HepG2 (cell line): ENCODE measurements around the gene TMEM14C. TPM values are rescaled to one million over a fixed set of nuclear protein-coding genes. Genes with fewer than 3 reads are reported as not detected.

Source experiments
- AHR ChIP-seq: IDR thresholded peaks from 2 replicates; pipeline ENCODE4 v1.6.1; 2018; ENCODE audit warnings: missing genetic modification reagents, missing compliant biosample characterization
- ASH2L ChIP-seq: fragments of 300-600, 200-600 bp; sonication (generic); IDR thresholded peaks from 2 replicates; pipeline ENCODE4 v1.7.0; 2017; ENCODE audit warnings: low read depth, mild to moderate bottlenecking, moderate library complexity, mixed read lengths, low read length; ENCODE audit not compliant: insufficient read length
- ATAD3A ChIP-seq: sonication (generic); formaldehyde crosslinking; IDR thresholded peaks from 2 replicates; pipeline ENCODE4 v1.4.0; 2020; ENCODE audit warnings: missing genetic modification reagents
- ATF3 ChIP-seq: sonication (generic); formaldehyde crosslinking; IDR thresholded peaks from 2 replicates; pipeline ENCODE4 v1.4.0; 2020; ENCODE audit warnings: missing genetic modification reagents
- CBX2 ChIP-seq, 2 experiments: fragments of 200-600 bp in 1 of 2; sonication (generic); formaldehyde crosslinking in 1 of 2; IDR thresholded peaks; 2 replicates each; pipeline versions ENCODE4 v1.7.0 to v1.8.1; 2018 to 2022; ENCODE audit warnings: low read depth in 2 of 2, low read length in 1 of 2, mild to moderate bottlenecking in 1 of 2, missing genetic modification reagents in 1 of 2
- EP300 ChIP-seq, 3 experiments: sonication (generic) in 1 of 3; formaldehyde crosslinking in 1 of 3; IDR thresholded peaks; 2 replicates each; pipeline versions ENCODE4 v1.5.1 to v1.6.1; 2011 to 2020; ENCODE audit warnings: low read depth in 2 of 3, low read length in 2 of 3, borderline replicate concordance in 1 of 3, improper control_type of control experiment in 1 of 3, mild to moderate bottlenecking in 1 of 3, missing genetic modification reagents in 1 of 3, moderate library complexity in 1 of 3
- FOXJ3 ChIP-seq: sonication (generic); formaldehyde crosslinking; IDR thresholded peaks from 2 replicates; pipeline ENCODE4 v1.4.0; 2020; ENCODE audit warnings: missing genetic modification reagents, mild to moderate bottlenecking, borderline replicate concordance
- GPBP1L1 ChIP-seq: sonication (generic); formaldehyde crosslinking; IDR thresholded peaks from 2 replicates; pipeline ENCODE4 v1.5.0; 2020; ENCODE audit warnings: mild to moderate bottlenecking, missing genetic modification reagents
- JUN ChIP-seq: sonication (generic); formaldehyde crosslinking; IDR thresholded peaks from 2 replicates; pipeline ENCODE4 v1.4.0; 2020; ENCODE audit warnings: mild to moderate bottlenecking, missing genetic modification reagents
- MAFF ChIP-seq: IDR thresholded peaks from 2 replicates; pipeline ENCODE4 v1.6.1; 2011; ENCODE audit warnings: low read depth, low read length, improper control_type of control experiment
- POLR2A ChIP-seq, 2 experiments: IDR thresholded peaks; 2 replicates each; pipeline ENCODE4 v1.6.1; 2011; ENCODE audit warnings: low read depth in 2 of 2, low read length in 2 of 2, mild to moderate bottlenecking in 1 of 2, moderate library complexity in 1 of 2; ENCODE audit not compliant: insufficient read depth in 1 of 2
- RARA ChIP-seq: IDR thresholded peaks from 2 replicates; pipeline ENCODE4 v1.6.1; 2016; ENCODE audit warnings: missing genetic modification reagents, missing compliant biosample characterization
- RORA ChIP-seq: sonication (generic); formaldehyde crosslinking; IDR thresholded peaks from 2 replicates; pipeline ENCODE4 v1.5.0; 2020; ENCODE audit warnings: mild to moderate bottlenecking, missing genetic modification reagents, moderate library complexity
- SOX13 ChIP-seq, 3 experiments: fragments of 450-650 bp in 1 of 3; sonication (generic) in 1 of 3; formaldehyde crosslinking in 1 of 3; IDR thresholded peaks in 2 of 3; conservative IDR thresholded peaks in 1 of 3; 2 replicates each; pipeline versions ENCODE4 v1.5.0 to v1.6.1; 2016 to 2020; ENCODE audit warnings: antibody characterized with exemption in 1 of 3, mild to moderate bottlenecking in 1 of 3, missing compliant biosample characterization in 1 of 3, missing genetic modification reagents in 1 of 3, moderate library complexity in 1 of 3
- SP5 ChIP-seq: IDR thresholded peaks from 2 replicates; pipeline ENCODE4 v1.6.1; 2016; ENCODE audit warnings: low read depth, borderline replicate concordance
- U2AF1 ChIP-seq: fragments of 200-400 bp; formaldehyde crosslinking; optimal IDR thresholded peaks from 2 replicates; pipeline ENCODE3; 2017; ENCODE audit warnings: mild to moderate bottlenecking, low read depth, low read length
- ZBTB42 ChIP-seq: sonication (generic); formaldehyde crosslinking; IDR thresholded peaks from 2 replicates; pipeline ENCODE4 v1.5.0; 2020; ENCODE audit warnings: mild to moderate bottlenecking, missing genetic modification reagents
- ZBTB7A ChIP-seq: sonication (generic); formaldehyde crosslinking; IDR thresholded peaks from 2 replicates; pipeline ENCODE4 v1.8.0; 2022; ENCODE audit warnings: mild to moderate bottlenecking, missing genetic modification reagents
- ZMYM4 ChIP-seq: sonication (generic); formaldehyde crosslinking; IDR thresholded peaks from 2 replicates; pipeline ENCODE4 v1.8.1; 2023; ENCODE audit warnings: mild to moderate bottlenecking, missing genetic modification reagents
- ZNF431 ChIP-seq: sonication (generic); formaldehyde crosslinking; IDR thresholded peaks from 2 replicates; pipeline ENCODE4 v1.9.0; 2022; ENCODE audit warnings: missing genetic modification reagents, low read depth, mild to moderate bottlenecking, borderline replicate concordance
- ZNF546 ChIP-seq: sonication (generic); formaldehyde crosslinking; conservative IDR thresholded peaks from 2 replicates; pipeline ENCODE4 v1.8.1; 2023; ENCODE audit warnings: mild to moderate bottlenecking, missing genetic modification reagents
- ZNF563 ChIP-seq: sonication (generic); formaldehyde crosslinking; IDR thresholded peaks from 2 replicates; pipeline ENCODE4 v1.8.0; 2022; ENCODE audit warnings: mild to moderate bottlenecking, moderate library complexity, missing genetic modification reagents
- ZNF839 ChIP-seq: sonication (generic); formaldehyde crosslinking; IDR thresholded peaks from 2 replicates; pipeline ENCODE4 v1.4.0; 2020; ENCODE audit warnings: missing genetic modification reagents, mild to moderate bottlenecking, borderline replicate concordance
- polyA plus RNA-seq, 8 experiments: library from polyadenylated mRNA; depleted of rRNA in 3 of 8; stranded (reverse) in 7 of 8; unstranded in 1 of 8; fragments of >200 nt; fragmentation: Illumina TruSeq in 4 of 8; extraction: Trizol in 4 of 8; gene quantifications; 2 replicates each; pipeline versions ENCODE4 v1.2.1 to v1.2.3, GENCODE V29; 2011 to 2016; ENCODE audit warnings: low read depth in 4 of 8, missing spikeins in 1 of 8, mixed read lengths in 1 of 8; ENCODE audit not compliant: insufficient read depth in 1 of 8
- total RNA-seq, 5 experiments: library from RNA; depleted of rRNA; stranded (reverse); fragments of >200 nt; fragmentation: Illumina TruSeq; extraction: Trizol; gene quantifications; 2 replicates each; pipeline ENCODE4 v1.2.3, GENCODE V29; 2016; ENCODE audit warnings: low read depth in 1 of 5

TMEM14C gene
- total and polyA plus RNA-seq, 2 of the 13 experiments (the other 11 are each of a cell fraction or from before 2014, with no cell fraction given) = 184 TPM

GRCh38 chr6:10694302-10695085, 28.4 kb upstream of the TMEM14C start, which contains the start of the genes C6orf52 and PAK1IP1 (continued):
- 0 out of 2 replicates have a peak, but pooled peaks have one; percentile 56 for TF ChIP-seq ZNF431 (CRISPR knock-in tag)
- peak; percentile 27 to 45; a peak in 3 of 4 replicates for TF ChIP-seq EP300 (IDR thresholded peaks at IDR 0.05; ENCODE audit: low read depth in 2 of 2, low read length in 2 of 2)
- TF ChIP-seq EP300 (CRISPR knock-in tag; IDR thresholded peaks at IDR 0.05; ENCODE audit: borderline replicate concordance) = peak; percentile 54; the same call in 1 of the 2 replicates
- no peak for TF ChIP-seq JUN
- no peak for TF ChIP-seq SOX13 (IDR thresholded peaks at IDR 0.05)
- no peak; a peak in 1 of 4 replicates for TF ChIP-seq SOX13 (CRISPR knock-in tag; conservative IDR thresholded peaks at IDR 0.05 in 1 of 2, IDR thresholded peaks at IDR 0.05 in 1 of 2)
- no peak for TF ChIP-seq CBX2 (IDR thresholded peaks at IDR 0.05; ENCODE audit: low read depth, low read length)
- TF ChIP-seq CBX2 (CRISPR knock-in tag; IDR thresholded peaks at IDR 0.05; ENCODE audit: low read depth) = no peak
- peak; percentile 91; the same call in 1 of the 2 replicates for TF ChIP-seq ZMYM4 (CRISPR knock-in tag)
- no peak for TF ChIP-seq ATAD3A (CRISPR knock-in tag)
- no peak for TF ChIP-seq RARA (CRISPR knock-in tag)
- no peak for TF ChIP-seq MAFF
- peak; percentile 32 for TF ChIP-seq AHR
- TF ChIP-seq SP5 (CRISPR knock-in tag) = peak; percentile 51; the same call in 1 of the 2 replicates
- 0 out of 2 replicates have a peak, but pooled peaks have one; percentile 47 for TF ChIP-seq ZNF563
- peak; percentile 85 for TF ChIP-seq FOXJ3 (CRISPR knock-in tag)
- peak; percentile 92 to 93 for TF ChIP-seq POLR2A (IDR thresholded peaks at IDR 0.05; ENCODE audit: insufficient read depth in 1 of 2, low read depth in 2 of 2, low read length in 2 of 2)
- TF ChIP-seq ZNF546 (CRISPR knock-in tag) = peak; percentile 32; the same call in 1 of the 2 replicates
- no peak for TF ChIP-seq ZNF839 (CRISPR knock-in tag)
- no peak for TF ChIP-seq U2AF1
- no peak for TF ChIP-seq ZBTB7A (CRISPR knock-in tag)
- peak; percentile 97 for TF ChIP-seq ASH2L
- TF ChIP-seq GPBP1L1 = no peak
- TF ChIP-seq RORA (CRISPR knock-in tag) = peak; percentile 21; the same call in 1 of the 2 replicates
- peak; percentile 9; the same call in 1 of the 2 replicates for TF ChIP-seq ATF3 (CRISPR knock-in tag)
- TF ChIP-seq ZBTB42 (CRISPR knock-in tag) = 0 out of 2 replicates have a peak, but pooled peaks have one; percentile 28
